Loucy (cell line): ENCODE results near the gene RASSF9.
A peak's percentile ranks its signal among the peaks of the same experiment; 100 is the strongest.

Experiments used
- H2AFZ ChIP-seq: fragments of 200-600 bp; sonication (generic); 2 replicates; pipeline ENCODE4 v1.6.0; 2016; ENCODE audit warnings: antibody characterized with exemption, mild to moderate bottlenecking, low read length, moderate library complexity
- H3F3A ChIP-seq: fragments of 200-600 bp; 2 replicates; pipeline ENCODE4 v1.6.0; 2016; ENCODE audit warnings: antibody characterized with exemption, low read depth, mild to moderate bottlenecking
- H3K27me3 ChIP-seq: fragments of 200-600 bp; sonication (generic); 2 replicates; pipeline ENCODE4 v1.6.1; 2014; ENCODE audit warnings: low read length, mild to moderate bottlenecking; ENCODE audit not compliant: insufficient read depth, poor library complexity, severe bottlenecking
- H3K36me3 ChIP-seq: fragments of 200-600 bp; sonication (generic); 2 replicates; pipeline ENCODE4 v1.6.1; 2016; ENCODE audit warnings: low read length; ENCODE audit not compliant: insufficient read depth
- H3K4me1 ChIP-seq: fragments of 200-600 bp; sonication (generic); 2 replicates; pipeline ENCODE4 v1.5.1; 2014; ENCODE audit warnings: low read length, mild to moderate bottlenecking; ENCODE audit not compliant: insufficient read depth, poor library complexity, severe bottlenecking
- H3K4me2 ChIP-seq: fragments of 200-600 bp; sonication (generic); 2 replicates; pipeline ENCODE4 v1.6.0; 2014; ENCODE audit warnings: antibody characterized with exemption, low read length, low read depth, mild to moderate bottlenecking; ENCODE audit not compliant: poor library complexity, severe bottlenecking
- H3K4me3 ChIP-seq: fragments of 200-600 bp; sonication (generic); 2 replicates; pipeline ENCODE4 v1.5.1; 2014; ENCODE audit warnings: low read length, mild to moderate bottlenecking, mixed read lengths; ENCODE audit not compliant: poor library complexity, severe bottlenecking
- H3K79me2 ChIP-seq: fragments of 200-600 bp; sonication (generic); 2 replicates; pipeline ENCODE4 v1.6.1; 2014; ENCODE audit warnings: low read length; ENCODE audit not compliant: insufficient read depth
- H3K9ac ChIP-seq: fragments of 200-600 bp; sonication (generic); 2 replicates; pipeline ENCODE4 v1.6.0; 2014; ENCODE audit warnings: mild to moderate bottlenecking, low read depth, low read length, moderate library complexity; ENCODE audit not compliant: poor library complexity, severe bottlenecking
- H3K9me2 ChIP-seq: fragments of 200-600 bp; sonication (generic); replicated peaks from 2 replicates; pipeline ENCODE4 v1.6.1; 2016; ENCODE audit warnings: low read depth, low read length, mixed read lengths
- H3K9me3 ChIP-seq: fragments of 200-600 bp; sonication (generic); 2 replicates; pipeline ENCODE4 v1.6.1; 2014; ENCODE audit warnings: mild to moderate bottlenecking, antibody characterized with exemption, low read length, low read depth; ENCODE audit not compliant: insufficient read depth
- H4K20me1 ChIP-seq: fragments of 200-600 bp; sonication (generic); 2 replicates; pipeline ENCODE4 v1.6.0; 2014; ENCODE audit warnings: antibody characterized with exemption, low read length, mild to moderate bottlenecking; ENCODE audit not compliant: insufficient read depth, poor library complexity, severe bottlenecking
- EZH2phosphoT487 ChIP-seq: fragments of 200-600 bp; IDR thresholded peaks from 2 replicates; pipeline ENCODE4 v1.6.1; 2018; ENCODE audit warnings: antibody characterized with exemption, mild to moderate bottlenecking, moderate library complexity, borderline replicate concordance
- TF ChIP-seq, protein P1 (sequence below): fragments of 200-600 bp; sonication (generic); conservative IDR thresholded peaks from 2 replicates; pipeline ENCODE4 v1.5.1; 2014; ENCODE audit warnings: mild to moderate bottlenecking, antibody characterized with exemption, low read length

The RASSF9 gene

GRCh38 chr12:85874031-85874461 lies 37.8 kb upstream of the RASSF9 start, which contains the start of gene NTS:
NTS (plus strand) TSS chr12:85874295; CDS start chr12:85874404, 109 bp downstream.
- Histone ChIP-seq H3K9ac (no peak within 1 kb of the TSS), H3K4me2 (peak within 1 kb of the TSS; percentile 28), H4K20me1 (no peaks in the 10 kb centered on the region), H2AFZ (peak within 1 kb of the TSS; percentile 68), H3K9me2 (no peaks in the 10 kb centered on the region), H3K4me3 (peak within 1 kb of the TSS; percentile 5), H3K27me3 (no peaks in the 10 kb centered on the region), H3K4me1 (no peaks in the 10 kb centered on the region), H3K36me3 (no peaks in the 10 kb centered on the region), H3K79me2 (no peaks in the 10 kb centered on the region), H3K9me3 (no peaks in the 10 kb centered on the region), H3F3A (no peaks in the 10 kb centered on the region)
- TF ChIP-seq EZH2phosphoT487, result no peak
- TF ChIP-seq, protein P1, sequence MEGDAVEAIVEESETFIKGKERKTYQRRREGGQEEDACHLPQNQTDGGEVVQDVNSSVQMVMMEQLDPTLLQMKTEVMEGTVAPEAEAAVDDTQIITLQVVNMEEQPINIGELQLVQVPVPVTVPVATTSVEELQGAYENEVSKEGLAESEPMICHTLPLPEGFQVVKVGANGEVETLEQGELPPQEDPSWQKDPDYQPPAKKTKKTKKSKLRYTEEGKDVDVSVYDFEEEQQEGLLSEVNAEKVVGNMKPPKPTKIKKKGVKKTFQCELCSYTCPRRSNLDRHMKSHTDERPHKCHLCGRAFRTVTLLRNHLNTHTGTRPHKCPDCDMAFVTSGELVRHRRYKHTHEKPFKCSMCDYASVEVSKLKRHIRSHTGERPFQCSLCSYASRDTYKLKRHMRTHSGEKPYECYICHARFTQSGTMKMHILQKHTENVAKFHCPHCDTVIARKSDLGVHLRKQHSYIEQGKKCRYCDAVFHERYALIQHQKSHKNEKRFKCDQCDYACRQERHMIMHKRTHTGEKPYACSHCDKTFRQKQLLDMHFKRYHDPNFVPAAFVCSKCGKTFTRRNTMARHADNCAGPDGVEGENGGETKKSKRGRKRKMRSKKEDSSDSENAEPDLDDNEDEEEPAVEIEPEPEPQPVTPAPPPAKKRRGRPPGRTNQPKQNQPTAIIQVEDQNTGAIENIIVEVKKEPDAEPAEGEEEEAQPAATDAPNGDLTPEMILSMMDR, result peak; percentile 26; the same call in 1 of the 2 replicates

DNA sequence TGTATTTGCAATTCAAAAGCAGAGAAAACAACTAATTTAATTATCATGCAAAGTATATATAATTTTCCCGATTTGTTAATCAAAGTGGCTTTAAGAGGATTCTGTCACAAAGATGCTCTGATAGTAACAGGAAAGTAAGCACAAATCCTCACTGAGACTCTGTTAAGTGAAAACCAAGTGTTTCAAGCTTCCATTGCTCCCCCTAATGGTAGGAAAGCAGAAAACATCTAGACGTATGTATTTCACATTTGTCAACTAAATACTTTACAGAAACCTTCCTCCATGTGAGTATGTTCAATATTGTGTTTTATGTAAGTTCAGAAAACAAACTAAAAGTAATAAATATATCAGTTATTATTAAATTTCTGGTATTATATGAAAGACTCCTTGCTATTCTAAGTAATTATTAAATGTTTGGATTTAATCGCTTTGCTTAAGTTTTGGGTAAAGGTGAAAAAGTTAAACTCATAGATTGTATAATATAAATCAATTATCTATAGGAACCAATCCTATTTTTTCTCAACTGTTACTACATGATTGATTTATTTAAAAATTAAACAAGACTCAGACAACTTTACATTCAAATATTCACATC lies 36.4 kb upstream of the RASSF9 start:
- Histone ChIP-seq H2AFZ (no peak overlapping the region; the same call in 1 of the 2 replicates), H3K27me3 (no peaks in the 10 kb centered on the region), H3K79me2 (no peaks in the 10 kb centered on the region), H3K9me3 (no peaks in the 10 kb centered on the region), H3K9me2 (no peaks in the 10 kb centered on the region), H3K4me1 (no peaks in the 10 kb centered on the region), H3K4me2 (no peak overlapping the region), H3K9ac (no peak overlapping the region), H3F3A (no peaks in the 10 kb centered on the region), H3K4me3 (no peak overlapping the region), H3K36me3 (no peaks in the 10 kb centered on the region), H4K20me1 (no peaks in the 10 kb centered on the region)
- TF ChIP-seq, protein P1, result peak; percentile 81
- TF ChIP-seq EZH2phosphoT487, result no peak

DNA sequence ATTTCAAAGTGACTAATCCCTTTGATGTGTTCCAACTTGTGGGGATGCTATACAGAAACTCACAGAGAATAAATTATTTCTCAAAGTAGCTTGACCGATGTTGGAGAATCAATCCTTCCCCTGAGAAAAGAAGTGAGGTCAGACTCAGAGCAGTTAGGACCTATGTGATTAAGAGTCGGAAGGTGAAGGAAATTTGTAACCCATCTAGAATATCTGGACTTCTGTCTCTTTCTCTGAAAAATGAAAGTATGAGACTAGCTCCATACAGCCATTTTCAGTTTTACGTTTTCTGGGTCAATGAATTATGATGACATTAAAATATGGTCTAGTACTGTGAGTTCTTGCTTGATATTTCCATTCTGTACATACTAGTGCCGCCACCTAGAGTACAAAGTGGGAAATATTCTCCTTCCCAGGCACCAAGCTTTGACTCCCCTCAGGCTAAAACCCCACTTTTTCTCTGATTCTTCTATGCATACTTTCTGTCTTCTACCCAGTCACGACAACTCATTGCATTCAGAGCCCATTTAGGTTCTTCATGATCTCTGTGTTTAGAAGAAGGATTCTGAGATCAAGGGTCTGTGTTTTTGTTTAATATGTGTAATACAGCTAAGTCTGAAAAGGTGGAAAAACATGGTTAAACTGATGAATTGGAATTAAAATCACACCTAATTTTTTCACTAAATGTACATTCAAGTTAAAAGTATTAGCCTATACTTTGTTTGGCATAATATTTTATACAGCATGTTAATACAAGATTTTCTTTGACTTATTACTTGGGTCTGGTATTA lies 31.0 kb upstream of the RASSF9 start:
- Histone ChIP-seq H3K9me3 (no peaks in the 10 kb centered on the region), H3K27me3 (no peaks in the 10 kb centered on the region), H3K4me3 (no peak overlapping the region), H4K20me1 (no peaks in the 10 kb centered on the region), H3K9ac (no peak overlapping the region), H2AFZ (peak overlapping the region; percentile 66), H3K36me3 (no peaks in the 10 kb centered on the region), H3K79me2 (no peaks in the 10 kb centered on the region), H3F3A (no peaks in the 10 kb centered on the region), H3K4me2 (peak overlapping the region; percentile 33), H3K9me2 (no peaks in the 10 kb centered on the region), H3K4me1 (no peaks in the 10 kb centered on the region)
- TF ChIP-seq EZH2phosphoT487, result no peak
- TF ChIP-seq, protein P1, result peak; percentile 89
